WTC11 (cell line): ENCODE data around the gene CALCB.

Experiments used
- CREM ChIP-seq: sonication (generic); formaldehyde crosslinking; IDR thresholded peaks from 2 replicates; pipeline ENCODE4 v1.8.1; 2022; ENCODE audit warnings: mild to moderate bottlenecking, missing genetic modification reagents, moderate library complexity
- CTCF ChIP-seq: fragments of 200-600 bp; IDR thresholded peaks from 2 replicates; pipeline ENCODE4 v1.8.0; 2022; ENCODE audit warnings: antibody characterized with exemption
- E2F1 ChIP-seq: sonication (generic); formaldehyde crosslinking; IDR thresholded peaks from 2 replicates; pipeline ENCODE4 v1.8.0; 2022; ENCODE audit warnings: mild to moderate bottlenecking, missing genetic modification reagents
- FOXK1 ChIP-seq: sonication (generic); formaldehyde crosslinking; IDR thresholded peaks from 2 replicates; pipeline ENCODE4 v1.8.0; 2022; ENCODE audit warnings: mild to moderate bottlenecking, moderate library complexity, missing genetic modification reagents
- IRF1 ChIP-seq: sonication (generic); formaldehyde crosslinking; IDR thresholded peaks from 2 replicates; pipeline ENCODE4 v1.8.0; 2023; ENCODE audit warnings: missing genetic modification reagents
- TEAD4 ChIP-seq: sonication (generic); formaldehyde crosslinking; IDR thresholded peaks from 2 replicates; pipeline ENCODE4 v1.8.0; 2022; ENCODE audit warnings: mild to moderate bottlenecking, missing genetic modification reagents
- USF1 ChIP-seq: sonication (generic); formaldehyde crosslinking; IDR thresholded peaks from 2 replicates; pipeline ENCODE4 v1.8.0; 2022; ENCODE audit warnings: mild to moderate bottlenecking, missing genetic modification reagents
- TF ChIP-seq, protein P1 (sequence below): sonication (generic); formaldehyde crosslinking; conservative IDR thresholded peaks from 2 replicates; pipeline ENCODE4 v1.8.1; 2022; ENCODE audit warnings: mild to moderate bottlenecking, missing genetic modification reagents

- TF ChIP-seq CTCF = no peak
- no peak for TF ChIP-seq IRF1 (CRISPR knock-in tag)
- TF ChIP-seq CREM = no peak
- TF ChIP-seq USF1 (CRISPR knock-in tag) = no peak
- TF ChIP-seq TEAD4 = no peak
- TF ChIP-seq FOXK1 (CRISPR knock-in tag) = no peak
- TF ChIP-seq, protein P1, sequence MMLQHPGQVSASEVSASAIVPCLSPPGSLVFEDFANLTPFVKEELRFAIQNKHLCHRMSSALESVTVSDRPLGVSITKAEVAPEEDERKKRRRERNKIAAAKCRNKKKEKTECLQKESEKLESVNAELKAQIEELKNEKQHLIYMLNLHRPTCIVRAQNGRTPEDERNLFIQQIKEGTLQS (CRISPR knock-in tag) = no peak
- TF ChIP-seq E2F1 = no peak
These were observed 24.0 kb downstream of the CALCB start for GRCh38 chr11:15097411-15097810.
